DMS53 treated with DMSO at 0.1 percent for 48 hours (cell line): ENCODE results near the gene ERCC8.
A peak's percentile ranks its signal among the peaks of the same experiment; 100 is the strongest.
"Not testable (repeated sequence)": the region's sequence is repeated elsewhere in the genome, so short reads cannot be mapped to it uniquely, and the experiment has no call there.

ENCODE experiments used
- DNase-seq: peaks from one replicate; lab custom pipeline; 2025; ENCODE audit not compliant: unreplicated experiment; lab: John Stamatoyannopoulos, UW

ERCC8 gene

GRCh38 chr5:60918466-60918865 is 26.4 kb downstream of the ERCC8 start:
- DNase-seq = no peak

- no peak for DNase-seq
Observed at GRCh38 chr5:60916646-60917045, 28.2 kb downstream of the ERCC8 start.

- DNase-seq = no peak
Observed at GRCh38 chr5:60903356-60903755, 41.5 kb downstream of the ERCC8 start.

GRCh38 chr5:60896991-60897390 is 47.9 kb downstream of the ERCC8 start:
- DNase-seq = no peak

- no peak for DNase-seq
Observed at GRCh38 chr5:60893521-60893920, 51.3 kb downstream of the ERCC8 start.

- no peak for DNase-seq
Observed at GRCh38 chr5:60891667-60892066, 53.2 kb downstream of the ERCC8 start.

- no peak for DNase-seq
Observed at GRCh38 chr5:60888359-60889061, 56.4 kb downstream of the ERCC8 start.

- no peak for DNase-seq
Observed at GRCh38 chr5:60887746-60888145, 57.1 kb downstream of the ERCC8 start.

GRCh38 chr5:60887096-60887495 is 57.8 kb downstream of the ERCC8 start:
- DNase-seq = no peak

- peak; percentile 9 for DNase-seq
Observed at GRCh38 chr5:60886158-60886557, 58.7 kb downstream of the ERCC8 start.

- DNase-seq = peak; percentile 36
Observed at GRCh38 chr5:60883229-60883628, 61.6 kb downstream of the ERCC8 start.

- DNase-seq = no peak
Observed at GRCh38 chr5:60872892-60873291, 72.0 kb downstream of the ERCC8 start.

- DNase-seq = no peak
Observed at GRCh38 chr5:60870857-60871256, 74.0 kb downstream of the ERCC8 start.

- not testable (repeated sequence) for DNase-seq
Observed at GRCh38 chr5:60860572-60860971, 84.3 kb downstream of the ERCC8 start.

- DNase-seq = no peak
Observed at GRCh38 chr5:60856066-60856465, 88.8 kb downstream of the ERCC8 start.

GRCh38 chr5:60852940-60853339 is 91.9 kb downstream of the ERCC8 start:
- no peak for DNase-seq

GRCh38 chr5:60852317-60852716 is 92.6 kb downstream of the ERCC8 start:
- DNase-seq = no peak

- no peak for DNase-seq
Observed at GRCh38 chr5:60851626-60852025, 93.2 kb downstream of the ERCC8 start.

- DNase-seq = no peak
Observed at GRCh38 chr5:60846298-60846697, 98.6 kb downstream of the ERCC8 start.

- DNase-seq = peak; percentile 70
Observed at GRCh38 chr5:60843936-60844905, 100.6 kb downstream of the ERCC8 start, which contains the start of gene ELOVL7. Gene ELOVL7 (minus strand): TSS chr5:60844269. CDS start chr5:60787397, 56,872 bp downstream.

GRCh38 chr5:60843386-60843935 is 101.4 kb downstream of the ERCC8 start:
- no peak for DNase-seq
